MCF 10A (cell line): ENCODE measurements around the gene AMZ1. TPM values are rescaled to one million over a fixed set of nuclear protein-coding genes. Genes with fewer than 3 reads are reported as not detected.

Source experiments
- BruUV-seq: library from RNA; stranded (reverse); fragments of 400-500 nt; replicated peaks from 2 replicates; lab custom pipeline; 2021; lab: Mats Ljungman, UMichigan
- CTCF ChIA-PET: fragments of 300-600 bp; sonication (Branson Sonifier 250); formaldehyde crosslinking; extraction: SDS; loops from one replicate; lab custom pipeline; 2021; ENCODE audit warnings: antibody characterized with exemption, inconsistent platforms; lab: Yijun Ruan, JAX
- POLR2A ChIA-PET: fragments of 300-600, 350-650 bp; sonication (Branson Sonifier 250); formaldehyde crosslinking; extraction: SDS; loops from one replicate; lab custom pipeline; 2020; ENCODE audit warnings: antibody characterized with exemption, inconsistent platforms; lab: Yijun Ruan, JAX
- DNase-seq: peaks from one replicate; pipeline ENCODE4 v3.0.0-alpha.2; 2018; ENCODE audit not compliant: unreplicated experiment
- H3K27ac Mint-ChIP-seq: one replicate; pipeline ENCODE4 v1.8.0; 2022; ENCODE audit warnings: mild to moderate bottlenecking, low read depth, mixed read lengths; ENCODE audit not compliant: unreplicated experiment
- H3K27me3 Mint-ChIP-seq: one replicate; pipeline ENCODE4 v1.8.0; 2022; ENCODE audit warnings: mixed read lengths; ENCODE audit not compliant: insufficient read depth, unreplicated experiment
- H3K36me3 Mint-ChIP-seq: one replicate; pipeline ENCODE4 v1.8.0; 2022; ENCODE audit warnings: mild to moderate bottlenecking, moderate library complexity, mixed read lengths; ENCODE audit not compliant: insufficient read depth, unreplicated experiment
- H3K4me1 Mint-ChIP-seq: one replicate; pipeline ENCODE4 v1.8.0; 2022; ENCODE audit warnings: mixed read lengths; ENCODE audit not compliant: insufficient read depth, unreplicated experiment
- H3K4me3 Mint-ChIP-seq: one replicate; pipeline ENCODE4 v1.8.0; 2022; ENCODE audit warnings: mild to moderate bottlenecking, moderate library complexity, mixed read lengths; ENCODE audit not compliant: unreplicated experiment
- H3K9me3 Mint-ChIP-seq: one replicate; pipeline ENCODE4 v1.8.0; 2022; ENCODE audit warnings: mixed read lengths; ENCODE audit not compliant: unreplicated experiment
- CTCF ChIP-seq: fragments of 200-600 bp; IDR thresholded peaks from one replicate; pipeline ENCODE4 v1.8.0; 2022; ENCODE audit warnings: antibody characterized with exemption, mild to moderate bottlenecking; ENCODE audit not compliant: unreplicated experiment
- intact Hi-C: fragments of 100-400 bp; cut with micrococcal nuclease; formaldehyde crosslinking; loops from 2 replicates; pipeline ENCODE4 v1.14.1; 2022
- total RNA-seq: library from RNA; stranded (reverse); gene quantifications from 2 replicates; pipeline ENCODE4 v1.2.3, GENCODE V29; 2022

AMZ1 gene
- total RNA-seq, 1 experiment from 2014 or later: not detected

- intact Hi-C loops: no loop called here
- Mint-ChIP-seq H3K4me3 (no peak overlapping the region), H3K36me3 (no peaks in the 10 kb centered on the region), H3K27me3 (no peaks in the 10 kb centered on the region), H3K9me3 (no peaks in the 10 kb centered on the region), H3K27ac (no peak overlapping the region), H3K4me1 (no peaks in the 10 kb centered on the region)
- no peak for DNase-seq
- no TSS peak for BruUV-seq
- TF ChIP-seq CTCF: no peak
- POLR2A ChIA-PET: no interaction called here
- CTCF ChIA-PET: no interaction called here
Observed at GRCh38 chr7:2707481-2707880, 19.5 kb downstream of the AMZ1 start.

GRCh38 chr7:2708041-2708440, 20.0 kb downstream of the AMZ1 start:
- no peak for TF ChIP-seq CTCF
- no peak for DNase-seq
- H3K4me1 Mint-ChIP-seq: no peaks in the 10 kb centered on the region
- H3K27ac Mint-ChIP-seq: no peak overlapping the region
- no peaks in the 10 kb centered on the region for H3K27me3 Mint-ChIP-seq
- no peak overlapping the region for H3K4me3 Mint-ChIP-seq
- CTCF ChIA-PET: no interaction called here
- POLR2A ChIA-PET: interaction anchor here (0.6 kb wide), 1 partner anchor 101 kb away, joined by 3 read pairs; no protein-coding TSS in a partner anchor
- H3K36me3 Mint-ChIP-seq: no peaks in the 10 kb centered on the region
- no TSS peak for BruUV-seq
- H3K9me3 Mint-ChIP-seq: no peaks in the 10 kb centered on the region
- intact Hi-C loops: no loop called here

GRCh38 chr7:2708547-2709310, 20.7 kb downstream of the AMZ1 start:
- no peak overlapping the region for H3K27ac Mint-ChIP-seq
- ChIA-PET CTCF (interaction anchor here (1.1 to 2.2 kb wide), 3 partner anchors 12 to 27 kb away, joined by 3 to 8 read pairs (median 4); no protein-coding TSS in a partner anchor), POLR2A (interaction anchor here (0.6 to 1.7 kb wide), 2 partner anchors 50 to 102 kb away, joined by 3 to 5 read pairs; no protein-coding TSS in a partner anchor)
- H3K36me3 Mint-ChIP-seq: no peaks in the 10 kb centered on the region
- no peaks in the 10 kb centered on the region for H3K4me1 Mint-ChIP-seq
- BruUV-seq: no TSS peak
- H3K27me3 Mint-ChIP-seq: no peaks in the 10 kb centered on the region
- H3K4me3 Mint-ChIP-seq: no peak overlapping the region
- TF ChIP-seq CTCF: no peak
- intact Hi-C loops: loop anchor here (1.0 kb wide), 1 partner anchor 257 kb away; no protein-coding TSS in a partner anchor
- H3K9me3 Mint-ChIP-seq: no peaks in the 10 kb centered on the region
- DNase-seq: no peak

- no peaks in the 10 kb centered on the region for H3K27me3 Mint-ChIP-seq
- H3K27ac Mint-ChIP-seq: no peak overlapping the region
- ChIA-PET CTCF (interaction anchor here (0.7 to 2.2 kb wide), 17 partner anchors 9 to 262 kb away, joined by 3 to 9 read pairs (median 4); no protein-coding TSS in a partner anchor), POLR2A (interaction anchor here (0.6 to 1.7 kb wide), 3 partner anchors 11 to 49 kb away, joined by 3 to 5 read pairs (median 3); no protein-coding TSS in a partner anchor)
- H3K4me3 Mint-ChIP-seq: no peak overlapping the region
- H3K36me3 Mint-ChIP-seq: no peaks in the 10 kb centered on the region
- no peaks in the 10 kb centered on the region for H3K4me1 Mint-ChIP-seq
- H3K9me3 Mint-ChIP-seq: no peaks in the 10 kb centered on the region
- DNase-seq: peak; percentile 60
- BruUV-seq: no TSS peak
- intact Hi-C loops: loop anchor here (1.0 kb wide), 1 partner anchor 258 kb away; no protein-coding TSS in a partner anchor
- TF ChIP-seq CTCF: peak; percentile 79
Observed at GRCh38 chr7:2709553-2710285, 21.7 kb downstream of the AMZ1 start.
